DOHH2 (cell line): ENCODE measurements around the gene HIF3A.

Experiments used
- H3F3A ChIP-seq: fragments of 200-600 bp; sonication (generic), shearing (Covaris generic); 2 replicates; pipeline ENCODE4 v1.6.0; 2016; ENCODE audit warnings: antibody characterized with exemption, mild to moderate bottlenecking; ENCODE audit not compliant: control insufficient read depth, insufficient read depth
- H3K27ac ChIP-seq: fragments of 200-600 bp; sonication (generic); 2 replicates; pipeline ENCODE4 v1.5.1; 2014; ENCODE audit warnings: low read depth, mild to moderate bottlenecking, low read length, moderate library complexity
- H3K27me3 ChIP-seq: fragments of 200-600 bp; sonication (generic); 2 replicates; pipeline ENCODE4 v1.6.1; 2014; ENCODE audit warnings: mild to moderate bottlenecking, low read length, mixed read lengths; ENCODE audit not compliant: control insufficient read depth
- H3K36me3 ChIP-seq: fragments of 200-600 bp; sonication (generic); 2 replicates; pipeline ENCODE4 v1.6.1; 2014; ENCODE audit warnings: mild to moderate bottlenecking, low read length, moderate library complexity, mixed read lengths; ENCODE audit not compliant: control insufficient read depth
- H3K4me1 ChIP-seq: fragments of 200-600 bp; sonication (generic); 2 replicates; pipeline ENCODE4 v1.6.1; 2014; ENCODE audit warnings: mild to moderate bottlenecking, low read length, mixed read lengths; ENCODE audit not compliant: control insufficient read depth
- H3K4me2 ChIP-seq: fragments of 200-600 bp; sonication (generic); 2 replicates; pipeline ENCODE4 v1.6.0; 2014; ENCODE audit warnings: mild to moderate bottlenecking, low read length, moderate library complexity
- H3K4me3 ChIP-seq: fragments of 200-600 bp; sonication (generic); 2 replicates; pipeline ENCODE4 v1.5.1; 2014; ENCODE audit warnings: mild to moderate bottlenecking, low read length, mixed read lengths
- H3K79me2 ChIP-seq: fragments of 200-600 bp; sonication (generic); 2 replicates; pipeline ENCODE4 v1.6.1; 2014; ENCODE audit warnings: mild to moderate bottlenecking, low read length, mixed read lengths; ENCODE audit not compliant: control insufficient read depth
- H3K9me2 ChIP-seq: fragments of 200-600 bp; sonication (generic); replicated peaks from 2 replicates; pipeline ENCODE4 v1.6.1; 2014; ENCODE audit warnings: mild to moderate bottlenecking, low read length, mixed read lengths; ENCODE audit not compliant: control insufficient read depth
- H3K9me3 ChIP-seq: fragments of 200-600 bp; sonication (generic); 2 replicates; pipeline ENCODE4 v1.6.1; 2014; ENCODE audit warnings: antibody characterized with exemption, low read length, mixed read lengths; ENCODE audit not compliant: control insufficient read depth, insufficient read depth
- H4K20me1 ChIP-seq: fragments of 200-600 bp; sonication (generic); 2 replicates; pipeline ENCODE4 v1.6.0; 2014; ENCODE audit warnings: low read depth, mild to moderate bottlenecking, antibody characterized with exemption, low read length, moderate library complexity; ENCODE audit not compliant: control insufficient read depth, insufficient read depth
- CTCF ChIP-seq: fragments of 200-600 bp; sonication (generic); IDR thresholded peaks from one replicate; pipeline ENCODE4 v1.5.1; 2014; ENCODE audit warnings: antibody characterized with exemption, mild to moderate bottlenecking, low read depth, low read length; ENCODE audit not compliant: poor library complexity, severe bottlenecking
- EZH2phosphoT487 ChIP-seq: fragments of 200-600 bp; sonication (generic); IDR thresholded peaks from 2 replicates; pipeline ENCODE4 v1.6.1; 2017; ENCODE audit warnings: borderline replicate concordance, mild to moderate bottlenecking, antibody characterized with exemption, low read length, moderate library complexity, mixed read lengths

Gene HIF3A

DNA sequence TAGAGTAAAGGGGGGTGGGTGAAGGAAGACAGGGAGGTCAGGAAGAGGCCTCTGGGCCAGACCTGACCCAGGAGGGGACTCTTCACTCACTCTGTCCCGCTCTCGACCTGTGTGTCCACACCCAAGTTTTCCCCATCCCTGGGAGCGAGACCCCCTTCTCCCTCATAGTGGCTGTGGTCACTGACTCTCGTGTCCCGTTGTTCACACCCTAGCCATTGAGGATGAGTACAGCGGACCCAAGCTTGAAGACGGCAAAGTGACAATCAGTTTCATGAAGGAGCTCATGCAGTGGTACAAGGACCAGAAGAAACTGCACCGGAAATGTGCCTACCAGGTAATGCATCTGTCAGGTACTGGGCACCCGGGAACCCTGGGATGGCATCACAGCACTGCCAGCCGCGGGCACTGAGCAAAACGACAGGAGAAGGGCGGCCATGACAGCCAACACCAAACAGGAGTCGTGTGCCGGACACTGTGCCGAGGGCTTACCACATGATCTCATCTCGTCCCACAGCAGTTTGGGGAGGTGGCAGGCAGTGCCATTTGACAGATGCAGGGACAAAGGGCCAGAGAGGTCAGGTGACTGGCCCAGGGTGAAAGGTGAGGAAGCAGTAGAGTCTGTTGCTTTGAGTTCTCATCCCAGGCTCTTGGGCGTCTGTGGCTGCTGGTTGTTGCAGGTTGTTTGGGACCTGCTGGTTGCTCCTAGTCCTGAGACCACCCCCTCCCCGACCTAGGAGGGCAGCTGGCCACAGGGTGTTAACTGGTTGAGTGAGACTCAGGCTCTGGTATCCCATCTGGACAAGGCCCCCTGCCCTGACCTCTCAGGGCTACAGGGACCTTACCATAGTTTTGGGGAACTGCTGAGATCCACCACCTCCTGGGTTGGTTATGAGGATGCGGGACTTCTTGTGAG is 79.7 kb downstream of the HIF3A start:
- H3K36me3 ChIP-seq, result peaks cover 82% of the 10 kb centered on the region
- no peaks in the 10 kb centered on the region for H3K27me3 ChIP-seq
- H3K9me2 ChIP-seq, result no peaks in the 10 kb centered on the region
- H3K27ac ChIP-seq, result no peak overlapping the region
- H3F3A ChIP-seq, result peaks cover 2% of the 10 kb centered on the region; the same call in 1 of the 2 replicates
- TF ChIP-seq EZH2phosphoT487 (no peak), CTCF (no peak)
- no peaks in the 10 kb centered on the region for H3K9me3 ChIP-seq
- peaks cover 77% of the 10 kb centered on the region for H3K79me2 ChIP-seq
- H4K20me1 ChIP-seq, result peaks cover 21% of the 10 kb centered on the region; the same call in 1 of the 2 replicates
- H3K4me3 ChIP-seq, result no peak overlapping the region
- peaks cover 25% of the 10 kb centered on the region for H3K4me1 ChIP-seq
- H3K4me2 ChIP-seq, result no peak overlapping the region

DNA sequence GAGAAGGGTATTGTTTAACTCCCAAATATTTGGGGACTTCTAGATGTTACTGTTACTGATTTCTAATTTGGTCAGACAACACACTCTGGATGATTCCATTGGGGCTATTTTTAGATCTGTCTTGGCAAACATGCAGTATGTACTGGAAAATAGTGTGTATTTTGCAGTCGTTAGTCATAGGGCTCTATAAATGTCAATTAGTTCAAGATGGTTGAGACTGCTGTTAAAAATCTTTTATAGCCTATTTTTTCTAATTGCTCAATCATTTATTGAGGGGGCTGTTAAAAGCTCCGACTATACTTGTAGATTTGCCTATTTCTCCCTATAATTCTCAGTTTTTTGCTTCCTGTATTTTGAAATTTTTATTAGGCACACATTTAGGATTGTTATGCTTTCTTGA is 81.4 kb downstream of the HIF3A start:
- Histone ChIP-seq H3F3A (peaks cover 2% of the 10 kb centered on the region; the same call in 1 of the 2 replicates), H3K9me2 (no peaks in the 10 kb centered on the region), H3K4me3 (no peak overlapping the region), H3K36me3 (peaks cover 83% of the 10 kb centered on the region), H3K27ac (no peak overlapping the region), H3K27me3 (no peaks in the 10 kb centered on the region), H3K9me3 (no peaks in the 10 kb centered on the region), H3K4me1 (peaks cover 25% of the 10 kb centered on the region), H3K79me2 (peaks cover 65% of the 10 kb centered on the region), H4K20me1 (peaks cover 9% of the 10 kb centered on the region; the same call in 1 of the 2 replicates), H3K4me2 (no peak overlapping the region)
- no peak for TF ChIP-seq EZH2phosphoT487

GRCh38 chr19:46380690-46381089 is 83.8 kb downstream of the HIF3A start:
- no peak overlapping the region for H3K4me3 ChIP-seq
- H3K9me2 ChIP-seq, result no peaks in the 10 kb centered on the region
- H3K9me3 ChIP-seq, result no peaks in the 10 kb centered on the region
- H3K4me1 ChIP-seq, result peaks cover 25% of the 10 kb centered on the region
- H4K20me1 ChIP-seq, result peaks cover 9% of the 10 kb centered on the region; the same call in 1 of the 2 replicates
- peak overlapping the region; percentile 37; the same call in 1 of the 2 replicates for H3K27ac ChIP-seq
- H3K79me2 ChIP-seq, result peaks cover 47% of the 10 kb centered on the region
- H3K36me3 ChIP-seq, result peaks cover 96% of the 10 kb centered on the region
- peak overlapping the region; percentile 37; the same call in 1 of the 2 replicates for H3K4me2 ChIP-seq
- H3K27me3 ChIP-seq, result no peaks in the 10 kb centered on the region
- H3F3A ChIP-seq, result peaks cover 2% of the 10 kb centered on the region; the same call in 1 of the 2 replicates
- TF ChIP-seq EZH2phosphoT487 (no peak), CTCF (no peak)

DNA sequence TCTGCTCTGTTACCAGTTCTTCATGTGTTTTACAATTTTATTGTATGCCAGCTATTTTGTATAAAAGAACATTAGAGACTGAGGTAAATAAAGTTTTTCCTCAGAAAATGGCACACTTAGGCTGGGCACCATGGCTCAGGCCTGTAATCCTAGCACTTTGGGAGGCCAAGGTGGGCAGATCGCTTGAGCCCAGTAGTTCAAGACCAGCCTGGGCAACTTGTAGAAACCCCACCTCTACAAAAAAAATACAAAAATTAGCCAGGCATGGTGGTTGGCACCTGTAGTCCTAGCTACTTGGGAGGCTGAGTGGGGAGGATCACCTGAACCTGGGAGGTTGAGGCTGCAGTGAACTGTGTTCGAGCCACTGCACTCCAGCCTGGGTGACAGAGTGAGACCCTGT is 84.5 kb downstream of the HIF3A start:
- Histone ChIP-seq H3K4me1 (peaks cover 25% of the 10 kb centered on the region), H3K79me2 (peaks cover 47% of the 10 kb centered on the region), H3K4me2 (no peak overlapping the region), H3K27me3 (no peaks in the 10 kb centered on the region), H3K36me3 (peaks cover 95% of the 10 kb centered on the region), H3K9me3 (no peaks in the 10 kb centered on the region), H3K4me3 (no peak overlapping the region), H3F3A (peaks cover 2% of the 10 kb centered on the region; the same call in 1 of the 2 replicates), H4K20me1 (peaks cover 9% of the 10 kb centered on the region; the same call in 1 of the 2 replicates), H3K27ac (no peak overlapping the region), H3K9me2 (no peaks in the 10 kb centered on the region)
- TF ChIP-seq EZH2phosphoT487 (no peak), CTCF (no peak)
